ENCODE data around the gene FGFR3.

- TF ChIP-seq CTCF (IDR thresholded peaks at IDR 0.05) (no peak), POLR2A (IDR thresholded peaks at IDR 0.05) (no peak)
Observed at GRCh38 chr4:1772853-1773538, 20.1 kb upstream of the FGFR3 start.

Measured in heart left ventricle (tissue), 13 donors.